Globus pallidus (tissue), 1 donor: ENCODE data around the gene AXIN2.

Experiments
- DNase-seq: peaks from one replicate; pipeline ENCODE4 v3.0.0-alpha.2; 2015; ENCODE audit warnings: low spot score

The AXIN2 gene

DNA sequence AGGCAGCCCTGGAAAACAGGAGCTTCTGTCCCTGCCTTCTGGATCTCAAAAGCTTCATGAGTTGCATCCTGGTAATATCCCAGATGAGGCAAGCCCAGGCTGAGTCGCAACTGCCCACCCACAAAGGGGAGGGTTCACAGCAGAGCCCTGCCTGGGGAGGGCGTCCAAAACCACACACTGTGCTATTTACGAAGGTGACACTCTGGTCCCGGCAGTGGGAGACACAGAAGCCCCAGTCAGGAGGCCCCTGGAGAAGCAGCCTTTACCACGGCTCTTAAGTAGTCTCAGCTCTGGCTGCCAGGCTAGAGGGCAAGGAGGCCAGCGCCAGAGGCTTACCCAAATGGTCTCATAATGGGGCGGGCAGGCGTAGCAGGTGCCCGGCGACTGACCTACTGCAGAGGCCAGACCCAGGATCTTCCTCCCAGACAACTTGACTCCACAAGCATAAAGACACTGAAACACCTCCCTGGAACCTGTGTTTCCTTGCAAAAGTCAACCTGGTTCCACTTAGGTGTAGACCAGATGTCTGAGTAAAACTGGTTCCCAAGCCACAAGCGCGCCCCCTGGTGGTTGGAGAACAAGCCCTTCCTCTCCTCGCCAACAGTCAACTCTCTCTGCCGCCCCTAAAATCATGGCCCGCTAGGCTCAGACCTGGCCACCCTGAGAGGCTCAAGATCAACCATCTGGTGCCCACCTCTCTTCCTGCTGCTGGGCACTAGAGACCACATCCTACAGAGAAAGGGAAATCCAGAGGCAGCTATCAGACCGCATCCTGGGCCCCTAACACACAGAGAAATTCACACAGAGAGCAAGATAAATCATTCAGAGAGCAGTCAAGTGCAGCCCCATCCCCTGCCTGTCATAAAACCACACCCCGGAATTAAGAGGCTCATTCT lies 5.2 kb downstream of the AXIN2 start:
- DNase-seq, result no peak

DNA sequence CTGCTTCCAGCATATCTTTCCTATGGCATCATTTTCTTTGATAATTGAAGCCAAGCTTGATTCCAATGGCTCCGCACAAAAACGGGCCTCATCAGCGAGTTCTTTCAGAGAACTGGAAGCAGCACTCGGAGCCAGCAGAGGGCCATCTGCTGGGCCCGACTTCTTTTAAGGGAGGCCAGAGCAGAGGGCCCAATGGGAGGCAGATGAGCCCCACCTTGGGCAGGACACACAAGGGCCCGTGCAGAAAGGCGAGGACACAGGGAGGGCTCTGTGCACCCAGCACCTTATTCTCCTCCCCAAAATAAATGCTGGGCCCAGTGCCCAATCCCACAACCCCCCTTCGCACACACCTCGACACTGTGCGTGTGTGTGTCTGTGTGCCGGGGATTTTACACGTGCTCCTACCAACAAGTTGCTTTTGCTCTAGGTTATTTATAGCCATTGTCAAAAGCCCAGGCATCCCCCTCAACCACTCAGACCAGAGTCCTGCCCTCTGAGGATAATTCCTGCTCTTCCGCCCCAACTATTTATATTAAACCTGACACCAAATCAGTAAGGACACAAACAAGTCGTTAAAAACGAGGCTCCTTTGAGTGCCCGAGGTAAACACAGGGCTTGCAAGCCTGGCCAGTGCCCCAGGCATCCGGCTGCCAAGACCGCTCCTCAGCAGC lies 6.8 kb downstream of the AXIN2 start:
- DNase-seq, result no peak

DNA sequence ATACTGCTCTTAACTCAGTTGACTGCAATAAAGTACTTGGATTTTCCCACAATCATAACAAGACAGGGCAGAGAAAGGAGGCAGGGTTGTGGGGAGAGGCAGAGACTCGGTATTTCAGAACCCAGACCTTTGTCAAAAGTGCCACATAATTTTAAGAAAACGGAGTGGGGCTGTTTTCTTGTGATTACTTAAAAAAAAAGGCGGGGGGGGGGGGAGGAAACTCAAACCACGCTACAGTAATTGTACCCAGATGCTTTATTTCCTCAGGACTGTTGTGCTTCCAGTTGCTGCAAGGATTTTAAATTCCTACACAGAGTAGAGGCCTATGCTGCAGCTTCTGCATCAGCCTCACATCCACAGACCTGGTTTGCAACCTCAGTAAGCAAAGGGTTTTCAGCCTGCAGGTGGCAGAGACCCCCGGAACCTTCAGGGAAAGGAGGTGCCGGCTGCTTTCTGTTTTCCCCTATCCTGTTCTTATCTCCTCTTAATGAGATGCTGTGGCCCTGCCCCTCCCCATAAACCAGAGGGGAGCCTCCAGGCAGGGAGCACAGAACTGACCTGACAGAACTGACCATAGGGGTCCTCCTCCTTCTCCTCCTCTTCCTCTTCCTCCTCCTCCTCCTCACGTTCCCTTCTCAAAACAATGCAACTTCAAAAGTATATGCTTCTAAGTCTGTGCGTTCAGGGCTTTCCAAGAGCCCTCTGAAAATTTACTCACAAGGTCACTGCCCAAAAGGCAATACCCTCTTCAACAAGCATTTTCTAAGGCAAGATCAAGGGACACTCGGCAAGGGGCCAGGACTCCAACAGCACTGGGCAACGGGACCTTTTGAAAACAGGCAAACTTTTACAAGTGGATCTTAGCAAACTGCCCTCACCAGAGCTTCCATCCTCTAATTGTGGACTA lies 7.5 kb downstream of the AXIN2 start:
- DNase-seq, result no peak

DNA sequence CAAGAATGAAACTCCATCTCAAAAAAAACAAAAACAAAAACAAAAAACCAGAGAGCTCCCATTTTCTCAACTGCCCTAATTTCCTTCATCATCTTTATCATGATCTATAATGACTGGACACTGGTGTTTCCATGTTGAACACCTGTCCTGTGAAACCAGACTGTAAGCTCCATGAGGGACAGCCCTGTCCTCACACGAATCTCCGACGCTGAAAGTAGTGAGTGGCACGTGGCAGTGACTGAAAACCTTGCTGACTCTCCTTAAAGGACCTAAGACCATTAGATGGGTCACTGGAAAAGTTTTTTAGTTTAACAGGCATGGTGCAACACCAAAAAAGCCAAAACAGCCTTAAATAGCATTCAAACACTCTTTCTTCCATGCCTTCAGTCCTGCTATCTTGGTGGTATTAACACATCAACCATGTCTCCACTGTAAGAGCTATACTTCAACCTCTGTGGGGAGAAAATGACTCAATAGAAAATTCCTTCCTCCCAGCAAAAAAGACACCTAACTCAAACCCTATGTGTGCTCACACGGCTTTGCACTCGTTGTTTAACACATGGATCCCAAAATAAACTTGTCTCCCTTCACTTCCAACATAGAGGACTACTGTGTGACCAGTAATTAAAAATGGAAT lies 8.3 kb downstream of the AXIN2 start:
- no peak for DNase-seq

DNA sequence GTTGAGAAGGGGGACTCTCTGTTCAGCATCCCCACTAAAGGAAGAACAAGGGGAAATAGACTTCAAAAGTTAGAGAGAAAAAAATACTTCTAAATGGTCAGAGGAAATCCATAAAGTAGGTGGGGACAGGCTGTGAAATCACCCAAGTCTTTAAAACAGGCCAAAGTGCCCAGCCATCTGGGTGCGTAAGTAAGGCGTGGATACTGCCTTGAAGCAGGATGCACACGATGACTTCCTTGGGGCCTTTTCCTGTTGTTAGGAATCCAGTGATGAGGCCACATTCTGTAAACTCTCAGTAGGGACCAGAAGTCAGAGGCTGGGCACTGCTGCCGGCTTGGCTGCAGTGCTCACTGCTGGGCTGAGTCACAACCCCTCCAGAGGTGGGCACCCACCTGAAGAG lies 9.2 kb downstream of the AXIN2 start:
- no peak for DNase-seq

DNA sequence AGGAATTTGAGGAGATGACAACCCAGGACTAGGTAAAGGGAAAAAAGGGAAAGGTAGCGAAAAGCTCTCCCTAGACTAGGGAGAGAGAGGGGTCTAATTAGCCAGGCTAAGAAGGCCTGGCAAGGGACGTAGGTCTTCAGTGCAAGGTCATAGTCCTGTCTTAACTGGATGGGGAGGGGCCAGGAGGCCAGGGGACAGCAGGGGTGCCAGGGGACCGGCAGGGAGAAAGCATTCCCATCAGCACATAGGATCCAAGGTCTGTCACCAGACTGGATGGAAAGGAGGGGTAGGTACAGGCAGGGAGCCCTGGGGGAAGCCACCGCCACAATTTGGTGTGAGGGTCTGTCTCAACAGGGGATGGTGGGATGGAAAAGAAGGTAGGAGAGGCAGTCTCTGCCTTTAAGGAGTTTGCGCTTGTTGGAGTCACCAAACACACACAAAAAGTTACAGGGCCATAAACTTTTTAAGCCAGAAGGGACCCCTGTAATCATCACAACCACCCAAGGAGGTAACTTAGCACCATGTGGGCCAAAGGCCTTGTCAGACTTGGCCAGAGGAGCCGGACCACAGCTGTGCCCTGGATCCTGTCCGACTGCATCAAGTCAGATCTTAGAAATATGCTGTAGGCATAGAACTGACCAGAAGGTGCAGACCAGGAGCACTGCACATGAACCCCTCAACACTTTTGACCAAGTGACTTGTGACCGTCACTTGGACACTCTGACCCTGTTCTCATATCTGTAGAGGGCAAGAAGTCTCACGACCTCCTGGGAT lies 10.0 kb downstream of the AXIN2 start:
- no peak for DNase-seq

DNA sequence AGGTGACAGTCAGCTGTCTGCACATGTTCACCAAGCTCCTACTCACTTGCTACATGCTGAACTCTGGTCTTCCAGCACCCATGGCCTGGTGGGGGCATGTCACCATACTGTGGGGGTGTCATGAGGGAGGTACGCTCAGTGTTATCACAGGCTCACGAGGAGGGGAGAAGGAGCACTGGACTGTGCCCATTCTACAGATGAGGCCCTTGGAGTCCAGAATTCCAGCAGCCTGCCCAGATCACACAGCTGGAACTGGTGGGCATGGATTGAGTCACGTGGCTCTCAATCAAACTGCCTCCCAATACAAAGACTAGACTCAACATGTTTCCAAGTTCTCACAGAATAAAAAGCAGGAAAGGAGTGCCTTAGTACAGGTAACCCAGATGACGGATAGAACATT lies 10.7 kb downstream of the AXIN2 start:
- DNase-seq, result no peak

DNA sequence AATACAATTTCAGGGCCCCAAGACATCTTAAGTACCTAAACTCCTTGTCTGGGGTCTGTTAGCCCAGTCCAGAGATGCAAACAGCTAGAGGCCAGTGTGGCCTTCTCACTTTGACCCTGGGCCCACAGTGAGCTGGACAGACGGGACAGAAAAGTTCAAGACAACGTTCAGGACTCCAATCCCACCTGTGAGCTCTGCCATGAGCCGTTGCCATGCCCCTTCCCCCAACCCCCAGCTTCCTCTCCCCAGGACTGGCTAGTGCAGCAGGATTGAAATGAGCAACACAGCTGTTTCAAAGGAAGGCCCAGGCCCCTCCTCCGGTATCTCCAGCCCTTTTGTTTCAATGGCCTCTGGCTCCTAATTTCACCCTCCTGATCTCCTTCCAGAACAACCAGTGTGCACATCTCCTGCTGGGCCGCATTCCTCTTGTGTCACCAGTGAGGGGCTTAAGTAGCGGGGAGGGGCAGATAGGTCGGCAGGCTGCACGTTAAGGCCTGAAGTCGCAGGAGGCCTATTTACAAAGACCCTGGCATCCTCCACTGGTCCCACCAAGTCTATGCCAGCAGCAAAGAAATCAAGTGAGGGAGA lies 11.3 kb downstream of the AXIN2 start:
- no peak for DNase-seq

DNA sequence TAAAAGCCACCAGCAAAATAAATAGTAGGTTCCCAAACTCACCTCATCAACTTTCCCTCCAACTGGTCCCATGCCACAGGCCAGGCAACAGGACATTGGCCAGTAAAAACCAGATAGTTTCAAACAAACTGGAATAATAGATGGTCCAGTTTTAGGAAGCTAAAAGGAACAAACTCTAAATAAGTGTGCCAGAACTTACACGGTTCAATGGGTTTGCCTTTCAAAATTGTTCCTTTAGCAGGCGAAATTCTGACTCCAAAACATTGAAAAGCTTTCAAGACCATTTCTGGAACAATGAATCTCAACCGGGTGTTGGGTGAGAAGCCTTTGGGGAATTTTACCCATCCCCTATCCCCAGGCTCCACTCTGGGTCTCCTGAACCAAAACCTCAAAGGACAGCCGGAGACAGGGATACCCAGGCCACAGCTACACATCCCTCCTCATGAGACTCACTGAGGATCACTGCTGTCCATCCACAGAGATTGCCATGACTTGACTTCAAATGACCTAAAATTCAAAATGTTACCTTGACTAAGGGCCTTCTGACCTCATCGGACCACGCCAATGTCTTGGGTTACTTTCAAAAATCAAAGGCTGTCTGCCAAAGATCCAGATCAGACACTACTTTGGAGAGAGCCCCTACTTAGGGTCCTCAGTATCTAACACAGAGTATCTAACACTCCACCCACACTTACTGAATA lies 13.0 kb downstream of the AXIN2 start:
- no peak for DNase-seq

DNA sequence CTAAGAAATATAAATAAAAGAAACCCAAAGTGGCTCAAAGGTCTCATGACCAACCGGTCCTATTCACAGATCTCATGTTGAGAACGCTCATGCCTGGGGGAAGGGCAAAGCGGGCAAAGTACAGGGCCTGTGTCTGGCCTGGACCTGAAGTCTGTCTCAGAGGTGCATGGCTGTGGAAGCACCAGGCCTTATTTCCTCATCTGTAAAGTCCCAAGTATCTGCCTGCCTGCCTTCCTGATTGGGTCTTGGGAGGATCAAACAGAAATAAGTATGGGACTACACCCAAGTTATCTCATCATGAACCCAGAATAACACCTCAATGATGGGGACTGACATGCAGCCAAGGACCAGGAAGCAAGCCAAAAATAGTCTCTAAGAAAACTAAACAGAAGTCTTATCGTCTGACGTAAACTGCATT lies 14.2 kb downstream of the AXIN2 start:
- DNase-seq, result no peak

DNA sequence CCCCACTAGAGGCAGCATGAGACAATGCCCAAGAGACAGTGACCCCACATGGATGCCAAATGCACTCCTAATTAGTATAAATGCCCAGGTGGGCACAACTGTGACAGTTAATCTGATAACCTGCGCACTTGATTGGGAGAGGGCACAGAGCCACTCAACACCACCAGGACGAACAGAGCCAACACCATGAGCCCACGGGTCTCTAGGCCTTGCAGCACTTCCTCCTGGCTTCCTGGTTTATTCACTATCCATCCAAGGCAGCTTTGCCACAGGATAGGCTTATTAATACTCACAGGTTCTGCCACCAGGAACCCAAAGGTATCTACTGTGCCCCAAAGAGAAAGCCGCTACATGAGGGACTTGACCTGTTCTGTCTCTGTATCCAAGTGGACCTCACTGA lies 14.9 kb downstream of the AXIN2 start:
- no peak for DNase-seq

DNA sequence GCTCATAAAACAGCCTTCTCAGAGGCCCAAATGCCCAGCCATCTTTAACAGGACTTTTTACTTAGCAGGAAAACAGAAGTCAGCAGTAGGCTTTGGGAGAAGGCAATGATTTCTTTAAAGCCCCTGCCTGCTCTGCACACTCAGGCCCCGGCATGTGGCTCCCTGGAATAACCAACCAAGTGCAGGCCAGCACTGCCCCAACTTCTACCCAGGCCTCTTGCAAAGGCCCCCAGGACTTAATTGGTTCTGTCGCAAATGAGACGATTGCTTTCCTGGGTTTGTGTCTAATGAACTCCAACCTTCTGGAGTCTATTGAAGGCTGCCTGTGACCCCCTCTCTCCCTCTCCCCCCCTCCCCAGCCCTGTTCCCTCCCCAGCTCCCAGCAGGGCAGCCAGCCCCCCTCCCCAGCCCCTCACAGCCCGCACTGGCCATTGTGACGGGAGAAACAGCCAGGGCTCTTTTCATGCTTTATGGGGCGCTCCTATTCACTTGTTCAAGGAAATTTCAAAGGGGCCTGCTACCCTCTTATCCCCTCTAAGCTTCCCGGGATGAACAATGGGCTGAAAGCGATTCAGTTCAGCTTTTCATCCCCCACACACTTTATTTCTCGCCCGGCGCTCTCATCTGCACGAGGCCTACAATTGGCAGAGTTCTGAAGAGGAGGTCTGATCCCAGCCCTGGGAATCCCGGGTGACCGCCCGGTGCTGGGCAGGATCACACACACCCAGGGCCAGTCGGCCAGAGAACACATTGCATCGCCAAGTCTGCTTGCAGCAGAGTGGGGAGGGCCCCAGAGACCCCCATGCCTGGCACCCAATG lies 15.5 kb downstream of the AXIN2 start:
- DNase-seq, result no peak

DNA sequence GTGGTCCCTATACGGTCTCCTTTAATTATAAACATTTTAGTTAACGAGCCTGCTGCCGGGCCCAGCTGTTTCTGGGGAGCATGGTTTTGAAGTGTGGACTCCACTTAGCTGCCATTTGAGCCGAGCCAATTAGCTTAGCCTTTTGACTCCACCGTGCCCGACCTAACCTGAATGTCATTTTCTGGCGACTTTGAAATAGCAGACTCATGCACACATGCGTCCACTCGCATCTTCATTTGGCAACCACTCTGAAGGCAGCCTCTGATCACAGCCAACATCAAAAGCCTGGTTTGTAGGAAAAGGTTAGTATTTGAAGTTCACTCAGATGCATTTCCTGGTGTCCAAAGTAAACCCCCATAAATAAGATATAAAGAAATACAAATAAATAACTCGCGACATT lies 16.8 kb downstream of the AXIN2 start:
- no peak for DNase-seq

DNA sequence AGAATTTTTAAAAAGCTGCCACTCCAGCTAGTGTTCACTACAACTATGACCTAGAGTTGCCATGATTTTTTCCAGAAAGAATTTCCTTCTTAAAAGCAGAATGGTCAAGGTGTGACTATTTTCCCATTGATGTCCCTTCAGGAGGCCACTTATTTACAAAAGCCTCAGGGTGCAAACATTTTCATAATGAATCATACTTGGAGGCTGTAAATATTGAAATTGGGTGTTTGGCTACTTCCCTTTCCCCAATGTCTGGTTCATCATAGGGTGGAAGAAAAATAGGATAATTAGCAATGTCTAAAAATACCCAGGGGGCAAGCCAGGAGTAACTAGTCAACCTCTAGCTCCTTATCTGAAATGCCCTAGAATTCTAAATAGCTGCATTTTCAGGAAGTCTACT lies 18.8 kb downstream of the AXIN2 start:
- DNase-seq, result no peak

DNA sequence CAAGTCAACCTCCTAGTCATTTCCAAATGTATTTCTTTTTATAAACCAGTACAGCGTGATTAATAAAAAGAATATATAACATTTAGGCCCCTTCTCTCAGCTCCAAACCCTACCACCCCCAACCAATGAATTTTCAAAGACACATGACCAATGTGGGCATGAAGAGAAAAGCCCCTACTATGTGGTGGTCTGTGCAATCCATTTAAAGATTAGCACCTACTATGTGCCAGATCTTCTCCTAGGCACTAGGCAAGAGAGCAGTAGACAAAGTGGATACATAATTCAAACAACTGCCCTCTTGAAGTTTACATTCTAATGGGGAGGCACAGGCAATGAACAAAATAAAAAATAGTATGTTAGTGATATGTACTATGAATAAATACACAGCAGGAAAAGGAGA lies 19.4 kb downstream of the AXIN2 start:
- no peak for DNase-seq

DNA sequence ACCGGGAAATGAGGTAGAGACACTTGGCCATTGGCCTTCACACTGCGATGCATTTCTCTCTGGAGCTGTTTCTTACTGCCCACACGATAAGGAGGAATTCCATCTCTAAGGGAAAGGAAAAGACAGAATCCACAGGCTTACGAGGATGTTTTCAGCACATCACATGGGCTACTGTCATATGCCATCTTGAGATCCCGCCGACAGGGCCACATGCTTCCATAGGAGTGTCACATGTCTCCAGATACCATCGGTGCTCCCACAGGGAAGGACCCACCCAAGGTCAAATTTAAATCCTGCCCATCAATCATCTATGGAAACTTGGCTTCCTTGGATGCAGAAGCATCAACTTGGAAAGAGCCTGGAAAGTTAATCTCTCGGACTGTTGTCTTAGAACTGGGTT lies 20.0 kb downstream of the AXIN2 start:
- no peak for DNase-seq

DNA sequence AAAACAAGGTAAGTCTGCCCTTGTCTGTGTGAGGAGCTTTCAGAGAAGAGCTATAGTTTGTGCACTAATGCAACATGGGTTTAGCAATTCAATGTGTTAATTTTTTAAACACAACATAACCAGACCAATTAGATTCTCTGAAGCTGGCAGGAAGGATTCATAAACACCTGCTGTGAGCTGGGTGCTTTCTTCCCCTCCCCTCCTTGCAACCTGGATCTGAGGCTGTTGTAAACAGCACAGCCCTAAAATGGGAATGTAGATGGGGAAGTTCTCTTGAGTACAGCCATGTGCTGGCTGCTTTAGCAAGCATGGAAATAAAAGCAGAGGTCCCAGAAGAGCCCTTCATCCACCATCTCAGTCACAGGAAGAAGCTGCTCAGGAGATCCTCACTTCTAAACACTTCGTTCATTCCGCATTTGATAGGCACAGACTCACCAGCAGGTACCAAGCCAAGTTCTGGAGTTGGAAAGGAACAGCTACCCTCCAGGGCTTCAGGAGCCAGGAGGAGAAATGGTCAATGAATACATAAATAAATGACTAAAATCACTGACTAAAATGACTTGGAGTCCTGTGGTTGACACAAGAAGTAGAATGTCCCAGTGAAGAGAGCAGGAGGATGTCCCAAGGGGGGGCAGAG lies 21.7 kb downstream of the AXIN2 start:
- no peak for DNase-seq

DNA sequence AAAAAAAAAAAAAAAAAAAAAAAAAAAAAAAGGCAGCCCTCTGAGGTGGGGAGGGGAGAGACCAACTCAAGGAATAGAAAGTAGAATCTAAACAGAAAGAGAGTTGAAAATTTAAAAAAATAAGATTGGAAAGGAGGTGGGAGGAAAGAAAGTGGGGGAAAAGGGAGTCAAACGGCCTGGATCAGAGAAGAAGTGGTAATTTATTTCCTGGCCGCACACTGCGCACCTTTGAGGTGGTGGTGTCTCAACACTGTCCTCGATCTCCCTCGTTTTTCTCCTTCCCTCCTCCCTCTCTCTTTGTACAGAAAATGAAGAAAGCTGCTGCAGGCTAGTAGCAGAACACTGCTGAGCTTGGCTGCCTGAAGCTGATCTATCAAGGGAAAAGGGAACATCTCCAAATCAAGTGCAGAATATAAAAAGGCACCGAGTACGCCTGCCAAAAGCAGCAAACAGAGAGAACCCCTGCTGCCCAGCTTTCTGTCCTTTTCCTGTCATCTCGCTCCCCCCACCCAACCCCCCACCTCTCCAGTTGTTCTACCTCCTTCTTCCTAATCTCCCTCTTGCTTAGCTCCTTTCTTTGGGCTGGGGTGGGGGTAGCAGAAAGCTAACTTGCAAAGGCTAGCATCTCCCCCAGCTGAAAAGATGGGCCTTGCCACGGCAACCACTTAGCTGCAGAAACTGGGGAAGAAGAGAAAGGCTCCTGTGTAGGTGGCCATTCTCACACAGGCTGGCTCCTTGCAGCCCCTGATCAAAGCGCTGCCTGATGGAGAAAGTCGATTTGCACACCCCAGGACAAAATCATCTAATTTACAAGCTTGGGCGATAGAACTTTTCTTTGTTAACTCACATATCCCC lies 22.5 kb downstream of the AXIN2 start:
- no peak for DNase-seq
